Measurements from ENCODE around the gene ECE2. TPM values are rescaled to one million over a fixed set of nuclear protein-coding genes. Genes with fewer than 3 reads are reported as not detected.

The ECE2 gene
- total and polyA plus RNA-seq, 10 of the 15 experiments (the other 5 are each of a cell fraction or from before 2014, with no cell fraction given), result not detected

DNA sequence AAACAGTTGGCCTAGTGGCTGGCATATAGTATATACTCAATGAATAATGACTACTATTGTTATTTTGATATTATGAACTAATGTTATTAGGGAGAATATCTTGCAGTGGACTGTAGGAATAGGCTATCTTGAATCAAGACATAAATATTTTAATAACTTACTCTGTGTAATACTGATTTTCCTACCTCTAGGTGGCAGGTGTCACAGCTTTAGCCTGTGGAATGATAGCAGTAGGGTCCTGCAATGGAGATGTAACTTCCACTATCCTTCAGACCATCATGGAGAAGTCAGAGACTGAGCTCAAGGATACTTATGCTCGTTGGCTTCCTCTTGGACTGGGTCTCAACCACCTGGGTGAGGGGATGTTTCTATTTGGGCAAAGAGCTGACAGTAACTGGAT is 29.8 kb downstream of the ECE2 start:
- no peak overlapping the region for H3K4me3 ChIP-seq
- POLR2A ChIA-PET, result no interaction called here

More for the DNA sequence above, 29.8 kb downstream of the ECE2 start:
- ChIA-PET RAD21 (ENCODE audit: unreplicated experiment) (no interaction called here), CTCF (interaction anchor here (0.7 to 1.2 kb wide), 3 partner anchors 13 to 208 kb away, joined by 3 to 4 read pairs (median 4); no protein-coding TSS in a partner anchor), SMC1A (ENCODE audit: uncharacterized antibody, unreplicated experiment) (no interaction called here)
- Histone ChIP-seq H3K9ac (ENCODE audit: control insufficient read depth, insufficient read depth, low read length) (no peak overlapping the region), H3K79me2 (ENCODE audit: control insufficient read depth, insufficient read depth, low read length) (peaks cover 5% of the 10 kb centered on the region), H3K27ac (ENCODE audit: control insufficient read depth, insufficient read depth) (no peak overlapping the region), H3K4me1 (ENCODE audit: control insufficient read depth, insufficient read depth, low read length) (no peaks in the 10 kb centered on the region), H3K27me3 (replicated peaks in 1 of 2; ENCODE audit: control insufficient read depth in 2 of 2, insufficient read depth in 2 of 2, low read length in 1 of 2) (no peaks in the 10 kb centered on the region), H4K20me1 (ENCODE audit: control insufficient read depth, insufficient read depth) (no peaks in the 10 kb centered on the region), H3K36me3 (ENCODE audit: control insufficient read depth in 2 of 2, insufficient read depth in 2 of 2, low read length in 1 of 2) (peaks cover 30 to 32% of the 10 kb centered on the region in 2 experiments), H2AFZ (ENCODE audit: control insufficient read depth, low read depth, low read length) (no peak overlapping the region), H3K9me3 (replicated peaks; ENCODE audit: control insufficient read depth, insufficient read depth, low read length) (no peaks in the 10 kb centered on the region), H3K4me2 (ENCODE audit: control insufficient read depth, insufficient read depth) (no peak overlapping the region)
- no peak for TF ChIP-seq SPI1 (IDR thresholded peaks at IDR 0.05; ENCODE audit: borderline replicate concordance, insufficient read depth, low read depth, low read length)
- 0 out of 2 replicates have a peak, but pooled peaks have one; percentile 10 for TF ChIP-seq RAD21 (IDR thresholded peaks at IDR 0.05; ENCODE audit: insufficient read depth, low read depth, low read length)
- TF ChIP-seq, protein P1, sequence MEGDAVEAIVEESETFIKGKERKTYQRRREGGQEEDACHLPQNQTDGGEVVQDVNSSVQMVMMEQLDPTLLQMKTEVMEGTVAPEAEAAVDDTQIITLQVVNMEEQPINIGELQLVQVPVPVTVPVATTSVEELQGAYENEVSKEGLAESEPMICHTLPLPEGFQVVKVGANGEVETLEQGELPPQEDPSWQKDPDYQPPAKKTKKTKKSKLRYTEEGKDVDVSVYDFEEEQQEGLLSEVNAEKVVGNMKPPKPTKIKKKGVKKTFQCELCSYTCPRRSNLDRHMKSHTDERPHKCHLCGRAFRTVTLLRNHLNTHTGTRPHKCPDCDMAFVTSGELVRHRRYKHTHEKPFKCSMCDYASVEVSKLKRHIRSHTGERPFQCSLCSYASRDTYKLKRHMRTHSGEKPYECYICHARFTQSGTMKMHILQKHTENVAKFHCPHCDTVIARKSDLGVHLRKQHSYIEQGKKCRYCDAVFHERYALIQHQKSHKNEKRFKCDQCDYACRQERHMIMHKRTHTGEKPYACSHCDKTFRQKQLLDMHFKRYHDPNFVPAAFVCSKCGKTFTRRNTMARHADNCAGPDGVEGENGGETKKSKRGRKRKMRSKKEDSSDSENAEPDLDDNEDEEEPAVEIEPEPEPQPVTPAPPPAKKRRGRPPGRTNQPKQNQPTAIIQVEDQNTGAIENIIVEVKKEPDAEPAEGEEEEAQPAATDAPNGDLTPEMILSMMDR (IDR thresholded peaks at IDR 0.05 in 2 of 3, conservative IDR thresholded peaks at IDR 0.05 in 1 of 3; ENCODE audit: control insufficient read depth in 2 of 3, extremely low read depth in 1 of 3, insufficient read depth in 1 of 3, low read depth in 3 of 3, low read length in 3 of 3), result peak; percentile 22 to 40 (median 23); a peak in 4 of 6 replicates
- FAIRE-seq, result peak; percentile 31
- in situ Hi-C loops (cut with MboI), result no loop called here
- no peak for DNase-seq (ENCODE audit: low read depth, low spot score)
- BruUV-seq (replicated peaks), result no TSS peak
- 100% methylated on average over 1 of the region's 1 CpG for WGBS (ENCODE audit: insufficient coverage, insufficient replicate concordance, low lambda C conversion rate, missing lambda C conversion rate)
- peak; percentile 85 for ATAC-seq
- intact Hi-C loops (cut with micrococcal nuclease; ENCODE audit: unreplicated experiment), result no loop called here
